Measurements from ENCODE around the gene EGFL7.

GRCh38 chr9:136624184-136624951 is 38.3 kb upstream of the EGFL7 start:
- TF ChIP-seq, protein P1, sequence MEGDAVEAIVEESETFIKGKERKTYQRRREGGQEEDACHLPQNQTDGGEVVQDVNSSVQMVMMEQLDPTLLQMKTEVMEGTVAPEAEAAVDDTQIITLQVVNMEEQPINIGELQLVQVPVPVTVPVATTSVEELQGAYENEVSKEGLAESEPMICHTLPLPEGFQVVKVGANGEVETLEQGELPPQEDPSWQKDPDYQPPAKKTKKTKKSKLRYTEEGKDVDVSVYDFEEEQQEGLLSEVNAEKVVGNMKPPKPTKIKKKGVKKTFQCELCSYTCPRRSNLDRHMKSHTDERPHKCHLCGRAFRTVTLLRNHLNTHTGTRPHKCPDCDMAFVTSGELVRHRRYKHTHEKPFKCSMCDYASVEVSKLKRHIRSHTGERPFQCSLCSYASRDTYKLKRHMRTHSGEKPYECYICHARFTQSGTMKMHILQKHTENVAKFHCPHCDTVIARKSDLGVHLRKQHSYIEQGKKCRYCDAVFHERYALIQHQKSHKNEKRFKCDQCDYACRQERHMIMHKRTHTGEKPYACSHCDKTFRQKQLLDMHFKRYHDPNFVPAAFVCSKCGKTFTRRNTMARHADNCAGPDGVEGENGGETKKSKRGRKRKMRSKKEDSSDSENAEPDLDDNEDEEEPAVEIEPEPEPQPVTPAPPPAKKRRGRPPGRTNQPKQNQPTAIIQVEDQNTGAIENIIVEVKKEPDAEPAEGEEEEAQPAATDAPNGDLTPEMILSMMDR (IDR thresholded peaks at IDR 0.05) = no peak
- no peak for TF ChIP-seq POLR2A (IDR thresholded peaks at IDR 0.05)

Data from adrenal gland (tissue), 5 donors.